ENCODE results near the gene NELFA.

The NELFA gene

GRCh38 chr4:1991596-1992434 lies 17.0 kb downstream of the NELFA start:
- DNase-seq (ENCODE audit: low read depth), result no peak
- TF ChIP-seq CTCF (IDR thresholded peaks at IDR 0.05; ENCODE audit: insufficient read depth, low read depth, low read length, missing control alignments), result no peak
- H3K4me3 ChIP-seq (ENCODE audit: low read depth, low read length), result no peak overlapping the region

DNA sequence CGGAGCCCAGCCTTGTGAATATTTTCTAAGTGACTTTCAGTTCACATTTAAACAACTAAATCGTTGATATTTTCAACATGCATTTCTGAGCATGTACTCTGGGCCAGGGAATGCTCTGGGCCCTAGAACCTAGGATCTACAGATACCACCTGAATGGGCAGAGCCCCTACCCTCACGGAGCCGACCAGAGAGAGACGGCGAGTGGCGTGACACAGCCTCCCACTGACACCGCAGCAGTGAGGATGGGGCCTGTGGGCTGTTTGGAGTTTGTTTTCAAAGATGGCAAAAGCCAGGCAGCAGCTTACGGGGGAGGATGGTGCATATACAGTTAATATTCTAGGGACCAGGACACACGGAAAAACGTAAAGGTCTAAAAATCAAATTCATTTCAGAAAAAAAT lies 17.7 kb downstream of the NELFA start:
- no peak overlapping the region for H3K4me3 ChIP-seq (ENCODE audit: low read depth, low read length)
- no peak for TF ChIP-seq CTCF (IDR thresholded peaks at IDR 0.05; ENCODE audit: insufficient read depth, low read depth, low read length, missing control alignments)
- no peak for DNase-seq (ENCODE audit: low read depth)

- no peak overlapping the region for H3K4me3 ChIP-seq (ENCODE audit: low read depth, low read length)
- no peak for DNase-seq (ENCODE audit: low read depth)
- no peak for TF ChIP-seq CTCF (IDR thresholded peaks at IDR 0.05; ENCODE audit: insufficient read depth, low read depth, low read length, missing control alignments)
Measured at GRCh38 chr4:1990676-1991075, 18.1 kb downstream of the NELFA start.

DNA sequence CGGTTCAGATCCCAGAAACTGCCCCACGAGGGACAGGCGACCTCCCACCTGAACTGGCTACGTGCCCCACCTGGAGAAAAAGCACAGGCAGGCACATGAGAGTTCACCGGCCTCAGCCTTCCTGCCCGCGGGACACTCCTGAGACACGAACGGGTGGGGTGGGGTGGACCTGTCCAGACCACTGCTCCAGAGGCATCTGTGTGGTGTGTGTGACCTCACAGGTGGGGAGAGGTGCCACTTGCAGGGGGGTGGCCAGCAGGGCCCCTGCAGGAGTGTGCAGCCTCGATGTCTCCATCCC lies 18.5 kb downstream of the NELFA start:
- TF ChIP-seq CTCF (IDR thresholded peaks at IDR 0.05; ENCODE audit: insufficient read depth, low read depth, low read length, missing control alignments), result no peak
- no peak overlapping the region for H3K4me3 ChIP-seq (ENCODE audit: low read depth, low read length)
- no peak for DNase-seq (ENCODE audit: low read depth)

GRCh38 chr4:1989533-1990347 lies 19.0 kb downstream of the NELFA start:
- no peak overlapping the region for H3K4me3 ChIP-seq (ENCODE audit: low read depth, low read length)
- no peak for DNase-seq (ENCODE audit: low read depth)
- no peak for TF ChIP-seq CTCF (IDR thresholded peaks at IDR 0.05; ENCODE audit: insufficient read depth, low read depth, low read length, missing control alignments)

DNA sequence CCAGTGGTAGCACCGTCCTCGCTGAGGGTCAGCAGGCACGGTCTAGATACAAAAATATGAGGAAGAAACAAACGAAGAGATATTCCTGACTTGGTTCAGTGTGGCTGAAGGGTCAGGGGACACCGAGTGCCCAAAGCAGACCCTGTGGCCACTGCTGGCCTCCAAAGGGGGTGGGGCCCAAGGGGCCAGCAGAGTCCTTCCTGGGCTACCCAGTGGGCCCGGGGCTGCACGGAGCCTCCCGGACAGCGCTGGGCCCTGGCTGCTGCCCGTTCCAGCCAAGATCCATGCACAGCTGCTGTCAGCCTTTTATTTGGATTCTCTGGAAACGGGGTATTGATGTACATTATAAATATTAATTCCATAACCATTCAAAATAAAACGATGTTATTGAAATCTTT lies 20.4 kb downstream of the NELFA start:
- H3K4me3 ChIP-seq (ENCODE audit: low read depth, low read length), result no peak overlapping the region
- DNase-seq (ENCODE audit: low read depth), result no peak
- no peak for TF ChIP-seq CTCF (IDR thresholded peaks at IDR 0.05; ENCODE audit: insufficient read depth, low read depth, low read length, missing control alignments)

All from GM12865 (cell line).